Fibroblast of the aortic adventitia (primary cell): ENCODE measurements around the gene CD1E. TPM values are rescaled to one million over a fixed set of nuclear protein-coding genes. Genes with fewer than 3 reads are reported as not detected.
"Not testable (repeated sequence)": the region's sequence is repeated elsewhere in the genome, so short reads cannot be mapped to it uniquely, and the experiment has no call there.

ENCODE experiments used
- DNase-seq: peaks from one replicate; pipeline ENCODE4 v3.0.0-alpha.2; 2010; ENCODE audit warnings: low read depth
- H3K4me3 ChIP-seq: 2 replicates; pipeline ENCODE4 v1.5.1; 2011; ENCODE audit warnings: low read depth, mild to moderate bottlenecking, control low read depth, low read length, moderate library complexity
- total RNA-seq: library from RNA; depleted of rRNA; stranded (reverse); fragments of >200 nt; gene quantifications from 2 replicates; pipeline ENCODE4 v1.2.3, GENCODE V29; 2012; ENCODE audit warnings: low replicate concordance
- TF ChIP-seq, protein P1 (sequence below): IDR thresholded peaks from 2 replicates; pipeline ENCODE4 v1.5.1; 2011; ENCODE audit warnings: mild to moderate bottlenecking, low read length, control low read depth, inconsistent platforms; ENCODE audit not compliant: insufficient read depth

Gene CD1E
- total RNA-seq, 1 donor = not detected

DNA sequence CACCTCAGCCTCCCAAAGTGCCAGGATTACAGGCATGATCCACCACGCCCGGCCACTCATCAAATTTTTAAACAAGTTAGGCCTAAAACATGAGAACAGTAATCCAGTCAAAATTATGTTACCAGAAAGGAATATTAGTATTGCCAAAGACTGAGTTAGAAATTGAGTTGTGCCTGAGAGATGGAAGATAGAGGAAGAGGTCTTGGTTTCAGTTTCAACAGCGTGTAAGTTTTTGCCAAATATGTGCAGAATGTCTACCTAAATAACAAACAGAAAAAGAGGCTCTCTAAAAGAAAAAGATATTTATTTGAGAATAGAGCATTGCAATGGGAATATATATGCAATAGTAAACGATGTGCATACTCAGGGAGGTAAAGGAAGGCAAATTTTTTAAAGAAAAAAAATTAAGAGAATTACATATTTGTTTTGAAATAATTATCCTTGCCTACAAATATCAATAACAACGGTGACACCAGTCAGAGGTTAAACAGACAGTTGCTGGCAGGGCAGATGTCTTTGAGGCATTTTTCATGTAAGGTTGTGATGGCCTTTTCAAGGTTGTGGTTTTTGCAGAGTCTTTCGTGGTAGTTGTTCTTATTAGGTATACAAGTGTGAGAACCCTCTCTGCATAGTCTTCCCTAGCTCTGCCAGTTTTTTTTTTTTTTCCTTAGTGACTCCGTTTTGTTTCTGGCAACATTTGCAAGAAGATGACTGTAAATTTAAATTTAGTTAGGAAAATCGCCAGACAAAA lies 20.1 kb upstream of the CD1E start:
- DNase-seq = no peak
- TF ChIP-seq, protein P1, sequence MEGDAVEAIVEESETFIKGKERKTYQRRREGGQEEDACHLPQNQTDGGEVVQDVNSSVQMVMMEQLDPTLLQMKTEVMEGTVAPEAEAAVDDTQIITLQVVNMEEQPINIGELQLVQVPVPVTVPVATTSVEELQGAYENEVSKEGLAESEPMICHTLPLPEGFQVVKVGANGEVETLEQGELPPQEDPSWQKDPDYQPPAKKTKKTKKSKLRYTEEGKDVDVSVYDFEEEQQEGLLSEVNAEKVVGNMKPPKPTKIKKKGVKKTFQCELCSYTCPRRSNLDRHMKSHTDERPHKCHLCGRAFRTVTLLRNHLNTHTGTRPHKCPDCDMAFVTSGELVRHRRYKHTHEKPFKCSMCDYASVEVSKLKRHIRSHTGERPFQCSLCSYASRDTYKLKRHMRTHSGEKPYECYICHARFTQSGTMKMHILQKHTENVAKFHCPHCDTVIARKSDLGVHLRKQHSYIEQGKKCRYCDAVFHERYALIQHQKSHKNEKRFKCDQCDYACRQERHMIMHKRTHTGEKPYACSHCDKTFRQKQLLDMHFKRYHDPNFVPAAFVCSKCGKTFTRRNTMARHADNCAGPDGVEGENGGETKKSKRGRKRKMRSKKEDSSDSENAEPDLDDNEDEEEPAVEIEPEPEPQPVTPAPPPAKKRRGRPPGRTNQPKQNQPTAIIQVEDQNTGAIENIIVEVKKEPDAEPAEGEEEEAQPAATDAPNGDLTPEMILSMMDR = no peak
- no peak overlapping the region for H3K4me3 ChIP-seq

DNA sequence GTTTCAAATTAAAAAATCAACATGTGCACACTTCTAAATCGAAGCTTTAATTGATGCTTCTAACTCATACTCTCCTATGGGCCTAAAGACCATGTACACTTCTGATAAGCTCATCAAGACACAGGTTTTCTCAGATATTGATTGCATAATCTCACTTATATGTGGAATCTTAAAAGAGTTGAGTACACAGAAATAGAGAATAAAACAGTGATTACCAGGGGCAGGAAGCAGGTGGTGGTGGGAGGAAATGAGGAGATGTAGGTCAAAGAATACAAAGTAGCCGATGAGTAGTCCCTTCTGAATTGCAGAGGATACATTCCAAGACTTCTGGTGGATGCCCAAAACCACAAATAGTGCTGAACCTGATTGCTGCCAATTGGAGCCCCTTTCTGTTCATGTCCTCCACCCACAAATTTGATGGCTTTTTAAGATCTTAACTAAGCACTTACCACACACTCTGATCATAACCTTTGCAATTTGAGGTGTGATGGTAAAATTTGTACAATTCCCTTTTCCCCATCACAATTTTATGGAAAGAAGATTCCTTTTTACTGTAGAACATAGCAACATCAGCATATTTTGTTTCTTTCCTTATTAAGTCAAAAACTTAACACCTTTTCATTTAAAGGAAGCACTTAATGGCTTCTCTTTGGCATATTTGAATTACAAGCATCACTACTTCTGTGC lies 19.0 kb upstream of the CD1E start:
- DNase-seq = no peak
- no peak overlapping the region for H3K4me3 ChIP-seq
- TF ChIP-seq, protein P1 = no peak

DNA sequence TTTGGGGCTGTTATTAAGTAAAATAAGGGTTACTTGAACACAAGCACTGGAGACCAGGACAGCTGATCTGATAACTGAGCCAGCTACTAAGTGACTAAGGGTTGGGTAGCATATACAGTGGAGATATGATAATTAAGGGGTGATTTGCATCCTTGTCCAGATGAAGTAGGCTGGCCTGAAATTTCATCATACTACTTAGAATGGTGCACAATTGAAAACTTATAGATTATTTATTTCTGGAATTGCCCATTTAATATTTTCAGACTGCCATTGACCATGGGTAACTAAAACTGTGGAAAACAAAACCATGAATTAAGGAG lies 18.5 kb upstream of the CD1E start:
- DNase-seq = no peak
- no peak overlapping the region for H3K4me3 ChIP-seq
- TF ChIP-seq, protein P1 = no peak

DNA sequence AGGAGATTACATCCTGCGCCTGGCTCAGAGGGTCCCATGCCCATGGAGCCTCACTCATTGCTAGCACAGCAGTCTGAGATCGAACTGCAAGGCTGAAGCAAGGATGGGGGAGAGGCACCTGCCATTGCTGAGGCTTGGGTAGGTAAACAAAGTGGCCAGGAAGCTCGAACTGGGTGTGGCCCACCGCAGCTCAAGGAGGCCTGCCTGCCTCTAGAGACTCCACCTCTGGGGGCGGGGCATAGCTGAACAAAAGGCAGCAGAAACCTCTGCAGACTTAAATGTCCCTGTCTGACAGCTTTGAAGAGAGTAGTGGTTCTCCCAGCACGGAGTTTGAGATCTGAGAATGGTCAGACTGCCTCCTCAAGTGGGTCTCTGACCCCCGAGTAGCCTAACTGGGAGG lies 17.3 kb upstream of the CD1E start:
- not testable (repeated sequence) for DNase-seq, H3K4me3 ChIP-seq

DNA sequence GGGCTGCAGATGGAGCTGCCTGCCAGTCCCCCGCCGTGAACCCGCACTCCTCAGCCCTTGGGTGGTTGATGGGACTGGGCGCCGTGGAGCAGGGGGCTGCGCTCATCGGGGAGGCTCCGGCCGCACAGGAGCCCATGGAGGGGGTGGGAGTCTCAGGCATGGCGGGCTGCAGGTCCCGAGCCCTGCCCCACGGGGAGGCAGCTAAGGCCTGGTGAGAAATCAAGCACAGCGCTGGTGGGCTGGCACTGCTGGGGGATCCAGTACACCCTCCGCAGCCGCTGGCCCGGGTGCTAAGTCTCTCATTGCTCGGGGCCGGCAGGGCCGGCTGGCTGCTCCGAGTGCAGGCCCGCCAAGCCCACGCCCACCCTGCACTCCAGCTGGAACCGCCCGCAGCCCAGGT lies 4.7 kb upstream of the CD1E start:
- DNase-seq = not testable (repeated sequence)

DNA sequence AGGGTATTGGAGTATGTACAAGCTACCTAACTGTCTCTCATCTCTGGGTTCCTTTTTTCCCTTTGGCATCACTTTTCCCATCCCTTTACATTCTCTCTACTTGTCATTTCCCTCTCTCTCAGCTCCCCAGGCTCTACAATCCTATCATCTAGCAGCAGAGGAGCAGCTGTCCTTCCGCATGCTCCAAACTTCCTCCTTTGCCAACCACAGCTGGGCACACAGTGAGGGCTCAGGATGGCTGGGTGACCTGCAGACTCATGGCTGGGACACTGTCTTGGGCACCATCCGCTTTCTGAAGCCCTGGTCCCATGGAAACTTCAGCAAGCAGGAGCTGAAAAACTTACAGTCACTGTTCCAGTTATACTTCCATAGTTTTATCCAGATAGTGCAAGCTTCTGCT lies 561 bp downstream of the CD1E start:
- DNase-seq = no peak
- TF ChIP-seq, protein P1 = no peak
- H3K4me3 ChIP-seq = no peak overlapping the region

More for the DNA sequence above, 4.7 kb upstream of the CD1E start:
- not testable (repeated sequence) for H3K4me3 ChIP-seq

DNA sequence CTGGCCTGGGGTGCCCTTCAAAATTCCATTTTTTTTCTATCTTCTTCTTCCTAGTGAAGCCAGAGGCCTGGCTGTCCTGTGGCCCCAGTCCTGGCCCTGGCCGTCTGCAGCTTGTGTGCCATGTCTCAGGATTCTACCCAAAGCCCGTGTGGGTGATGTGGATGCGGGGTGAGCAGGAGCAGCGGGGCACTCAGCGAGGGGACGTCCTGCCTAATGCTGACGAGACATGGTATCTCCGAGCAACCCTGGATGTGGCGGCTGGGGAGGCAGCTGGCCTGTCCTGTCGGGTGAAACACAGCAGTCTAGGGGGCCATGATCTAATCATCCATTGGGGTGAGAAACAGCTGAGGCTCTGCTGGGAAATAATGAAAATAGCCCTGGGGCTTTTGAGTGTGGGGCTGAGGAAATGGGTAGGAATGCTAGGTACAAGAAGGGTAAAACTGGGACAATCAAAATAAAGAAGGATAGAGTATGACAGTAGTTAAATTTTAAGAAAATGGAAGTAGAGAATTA lies 2.1 kb downstream of the CD1E start:
- DNase-seq = no peak
- H3K4me3 ChIP-seq = no peak overlapping the region
- TF ChIP-seq, protein P1 = no peak

DNA sequence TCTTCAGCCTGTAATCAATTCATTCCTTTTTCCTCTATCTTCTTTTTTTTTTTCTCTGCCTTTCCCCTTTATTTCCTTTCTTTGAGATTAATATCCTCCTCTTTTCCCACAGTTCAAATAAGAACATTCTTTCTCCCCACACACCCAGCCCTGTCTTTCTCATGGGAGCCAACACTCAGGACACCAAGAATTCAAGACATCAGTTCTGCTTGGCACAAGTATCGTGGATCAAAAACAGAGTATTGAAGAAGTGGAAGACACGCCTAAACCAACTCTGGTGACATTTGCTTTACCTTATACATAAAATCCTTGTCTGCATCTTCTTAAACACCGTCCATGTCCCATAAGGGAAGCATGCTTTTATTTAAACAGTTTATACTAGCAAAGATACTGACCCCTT lies 2.9 kb downstream of the CD1E start:
- TF ChIP-seq, protein P1 = no peak
- H3K4me3 ChIP-seq = no peak overlapping the region
- DNase-seq = no peak
